GM12873 (cell line): Measurements from ENCODE around the gene SKI.

Experiments used
- CTCF ChIP-seq: IDR thresholded peaks from 2 replicates; pipeline ENCODE4 v1.5.1; 2012; ENCODE audit warnings: low read depth, mild to moderate bottlenecking, moderate library complexity, low read length, control low read depth; ENCODE audit not compliant: insufficient read depth; ENCODE audit errors: missing control alignments

The SKI gene

GRCh38 chr1:2213576-2214505, 14.3 kb upstream of the SKI start:
- TF ChIP-seq CTCF = no peak

GRCh38 chr1:2214541-2215241, 13.4 kb upstream of the SKI start:
- TF ChIP-seq CTCF = no peak

GRCh38 chr1:2215329-2215728, 12.8 kb upstream of the SKI start:
- no peak for TF ChIP-seq CTCF

- no peak for TF ChIP-seq CTCF
These were observed 12.0 kb upstream of the SKI start for GRCh38 chr1:2215909-2216766.

GRCh38 chr1:2216767-2217058, 11.4 kb upstream of the SKI start:
- no peak for TF ChIP-seq CTCF

GRCh38 chr1:2221271-2221670, 6.8 kb upstream of the SKI start:
- no peak for TF ChIP-seq CTCF

GRCh38 chr1:2224170-2224584, 3.9 kb upstream of the SKI start:
- no peak for TF ChIP-seq CTCF
